Breast epithelium (tissue), 4 donors: ENCODE measurements around the gene PIP5K1B. TPM values are rescaled to one million over a fixed set of nuclear protein-coding genes. Genes with fewer than 3 reads are reported as not detected.

Experiments used
- DNase-seq, 2 donors: peaks; one replicate each; pipeline ENCODE4 v3.0.0-alpha.2; 2019; ENCODE audit warnings: low spot score in 2 of 2
- H3K27ac ChIP-seq, 2 donors: fragments of 200-600 bp; sonication (generic) in 1 of 2; one replicate each; pipeline ENCODE4 v1.5.1; 2016 to 2019; ENCODE audit warnings: mild to moderate bottlenecking in 1 of 2
- H3K27me3 ChIP-seq, 2 donors: fragments of 200-600 bp; sonication (generic) in 1 of 2; one replicate each; pipeline versions ENCODE4 v1.5.1 to v1.6.0; 2017 to 2019; ENCODE audit warnings: control low read depth in 1 of 2, mild to moderate bottlenecking in 1 of 2
- H3K36me3 ChIP-seq: fragments of 200-600 bp; one replicate; pipeline ENCODE4 v1.5.1; 2019
- H3K4me1 ChIP-seq, 2 donors: fragments of 200-600 bp; sonication (generic); one replicate each; pipeline ENCODE4 v1.5.1; 2016 to 2019; ENCODE audit warnings: control low read depth in 1 of 2
- H3K4me3 ChIP-seq, 3 donors: fragments of 200-600 bp; sonication (generic); 1 replicate in 2 of 3; 2 replicates in 1 of 3; pipeline ENCODE4 v1.5.1; 2016 to 2019; ENCODE audit warnings: mild to moderate bottlenecking in 3 of 3, moderate library complexity in 2 of 3
- H3K9me3 ChIP-seq, 2 donors: fragments of 200-600 bp; sonication (generic) in 1 of 2; one replicate each; pipeline ENCODE4 v1.5.1; 2016 to 2019; ENCODE audit warnings: control low read depth in 1 of 2
- CTCF ChIP-seq, 3 donors: fragments of 450-650 bp; IDR thresholded peaks; one replicate each; pipeline ENCODE4 v1.5.1; 2016 to 2017; ENCODE audit warnings: antibody characterized with exemption in 3 of 3, mild to moderate bottlenecking in 3 of 3, moderate library complexity in 3 of 3
- POLR2A ChIP-seq: fragments of 450-650 bp; IDR thresholded peaks from one replicate; pipeline ENCODE4 v1.6.1; 2016; ENCODE audit warnings: antibody characterized with exemption, mild to moderate bottlenecking, moderate library complexity
- POLR2AphosphoS5 ChIP-seq, 3 donors: sonication (generic); formaldehyde crosslinking; IDR thresholded peaks; one replicate each; pipeline ENCODE4 v1.6.1; 2017; ENCODE audit warnings: antibody characterized with exemption in 3 of 3
- intact Hi-C: fragments of 100-400 bp; cut with DNase I; formaldehyde crosslinking; loops from one replicate; pipeline ENCODE4 v1.15.1; 2023; ENCODE audit warnings: low total_unique reads
- total RNA-seq, 3 donors: library from RNA; depleted of rRNA; stranded (reverse); fragments of >200 nt; gene quantifications; one replicate each; pipeline ENCODE4 v1.1.0, GENCODE V29; 2016

The PIP5K1B gene
- total RNA-seq, 3 donors from 2014 or later: 0.80 to 11.1 (median 9.8) TPM

- Histone ChIP-seq H3K4me3 (no peak overlapping the region), H3K27ac (no peak overlapping the region), H3K36me3 (no peaks in the 10 kb centered on the region), H3K4me1 (no peaks in the 10 kb centered on the region), H3K27me3 (no peaks in the 10 kb centered on the region), H3K9me3 (no peaks in the 10 kb centered on the region)
- TF ChIP-seq CTCF (IDR thresholded peaks at IDR 0.05) (no peak), POLR2AphosphoS5 (IDR thresholded peaks at IDR 0.05) (no peak), POLR2A (no peak)
- DNase-seq: no peak
- intact Hi-C loops: no loop called here
Observed at GRCh38 chr9:68998812-68999211, 293.8 kb downstream of the PIP5K1B start.

GRCh38 chr9:68999393-69000105 lies 294.5 kb downstream of the PIP5K1B start:
- no peaks in the 10 kb centered on the region for H3K36me3 ChIP-seq
- DNase-seq: peak in 1 of 2 donors; percentile 43
- H3K27ac ChIP-seq: no peak overlapping the region
- H3K4me3 ChIP-seq: no peak overlapping the region
- no peaks in the 10 kb centered on the region for H3K9me3 ChIP-seq
- no peaks in the 10 kb centered on the region for H3K27me3 ChIP-seq
- H3K4me1 ChIP-seq: no peaks in the 10 kb centered on the region
- intact Hi-C loops: no loop called here
- TF ChIP-seq CTCF (IDR thresholded peaks at IDR 0.05) (peak; percentile 24 to 58 (median 55)), POLR2A (no peak), POLR2AphosphoS5 (IDR thresholded peaks at IDR 0.05) (no peak)

- no peaks in the 10 kb centered on the region for H3K36me3 ChIP-seq
- no peak for TF ChIP-seq POLR2AphosphoS5 (IDR thresholded peaks at IDR 0.05)
- no peak for TF ChIP-seq CTCF (IDR thresholded peaks at IDR 0.05)
- TF ChIP-seq POLR2A: no peak
- intact Hi-C loops: no loop called here
- DNase-seq: no peak
- no peak overlapping the region for H3K4me3 ChIP-seq
- no peaks in the 10 kb centered on the region for H3K4me1 ChIP-seq
- H3K9me3 ChIP-seq: no peaks in the 10 kb centered on the region
- no peaks in the 10 kb centered on the region for H3K27me3 ChIP-seq
- no peak overlapping the region for H3K27ac ChIP-seq
Observed at GRCh38 chr9:69001921-69002320, 296.9 kb downstream of the PIP5K1B start.

- Histone ChIP-seq H3K36me3 (no peaks in the 10 kb centered on the region), H3K9me3 (no peaks in the 10 kb centered on the region), H3K4me3 (no peak overlapping the region), H3K27me3 (no peaks in the 10 kb centered on the region), H3K27ac (no peak overlapping the region), H3K4me1 (no peaks in the 10 kb centered on the region)
- no peak for DNase-seq
- no peak for TF ChIP-seq CTCF (IDR thresholded peaks at IDR 0.05)
- no peak for TF ChIP-seq POLR2AphosphoS5 (IDR thresholded peaks at IDR 0.05)
- TF ChIP-seq POLR2A: no peak
- intact Hi-C loops: no loop called here
Observed at GRCh38 chr9:69003051-69003450, 298.0 kb downstream of the PIP5K1B start.

GRCh38 chr9:69004836-69005235 lies 299.8 kb downstream of the PIP5K1B start:
- no peak overlapping the region for H3K27ac ChIP-seq
- no peaks in the 10 kb centered on the region for H3K36me3 ChIP-seq
- H3K4me3 ChIP-seq: no peak overlapping the region
- H3K9me3 ChIP-seq: no peaks in the 10 kb centered on the region
- intact Hi-C loops: no loop called here
- DNase-seq: no peak
- H3K4me1 ChIP-seq: no peaks in the 10 kb centered on the region
- no peaks in the 10 kb centered on the region for H3K27me3 ChIP-seq
- TF ChIP-seq POLR2A (no peak), POLR2AphosphoS5 (IDR thresholded peaks at IDR 0.05) (no peak), CTCF (IDR thresholded peaks at IDR 0.05) (no peak)
